ENCODE measurements around the gene RPLP2.

DNA sequence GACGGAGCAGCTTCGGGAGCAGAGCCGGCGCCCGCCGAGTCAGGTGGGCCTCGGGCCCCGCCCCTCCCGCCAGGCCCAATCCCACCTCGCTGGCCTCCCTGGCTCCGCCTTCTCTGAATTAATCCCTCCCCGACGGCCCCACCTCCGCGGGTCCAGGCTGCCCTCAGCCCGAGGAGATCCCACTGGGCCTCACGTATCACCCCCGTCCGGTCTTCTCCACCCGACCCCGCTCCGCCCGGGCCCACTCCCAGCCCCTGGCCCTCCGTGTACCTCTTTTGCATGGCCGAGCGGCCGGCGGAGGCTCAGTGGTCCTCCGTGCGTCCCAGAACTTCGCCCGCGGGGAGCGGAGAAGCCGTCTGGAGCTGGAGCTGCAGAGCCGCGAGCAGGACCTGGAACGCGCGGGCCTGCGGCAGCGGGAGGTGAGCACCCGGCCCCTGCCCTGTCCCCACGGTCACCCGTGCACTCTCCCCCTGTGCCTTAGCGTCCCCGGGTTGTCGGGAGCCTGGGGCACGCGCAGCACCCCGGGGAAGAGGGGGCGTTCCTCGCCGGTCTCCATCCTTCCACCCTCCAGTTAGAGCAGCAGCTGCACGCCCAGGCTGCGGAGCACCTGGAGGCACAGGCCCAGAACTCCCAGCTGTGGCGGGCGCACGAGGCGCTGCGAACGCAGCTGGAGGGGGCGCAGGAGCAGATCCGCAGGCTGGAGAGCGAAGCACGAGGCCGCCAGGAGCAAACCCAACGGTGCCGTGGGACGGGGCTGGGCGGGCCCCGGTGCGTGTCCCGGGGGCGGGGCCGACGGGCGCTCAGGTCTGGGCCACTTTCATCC is 20.7 kb downstream of the RPLP2 start:
- no peak for TF ChIP-seq POLR2A (IDR thresholded peaks at IDR 0.05; ENCODE audit: low read depth, low read length)
- TF ChIP-seq POLR2AphosphoS5 (IDR thresholded peaks at IDR 0.05; ENCODE audit: low read depth, low read length): no peak
- no peak for TF ChIP-seq TAF1 (IDR thresholded peaks at IDR 0.05; ENCODE audit: low read depth, low read length)
- no peak for TF ChIP-seq PAX5 (IDR thresholded peaks at IDR 0.05; ENCODE audit: insufficient read depth, low read length, severe bottlenecking)

All from GM12891 (cell line).